Measurements from ENCODE around the gene NCOR2. TPM values are rescaled to one million over a fixed set of nuclear protein-coding genes. Genes with fewer than 3 reads are reported as not detected.

NCOR2 gene
- total RNA-seq, 1 donor, result 45.2 TPM

- H2AFZ ChIP-seq (ENCODE audit: low read length), result no peak overlapping the region
- peaks cover 5% of the 10 kb centered on the region for H3K27me3 ChIP-seq (ENCODE audit: insufficient read depth, low read length)
- no peaks in the 10 kb centered on the region for H3K36me3 ChIP-seq (ENCODE audit: insufficient read depth, low read length)
- peak; percentile 91 for DNase-seq (ENCODE audit: insufficient read length, low spot score, missing footprints)
- H3K79me2 ChIP-seq (ENCODE audit: insufficient read depth, low read length), result no peaks in the 10 kb centered on the region
- H3K4me1 ChIP-seq (ENCODE audit: insufficient read depth, low read length), result peaks cover 7% of the 10 kb centered on the region
- no peaks in the 10 kb centered on the region for H4K20me1 ChIP-seq (ENCODE audit: insufficient read depth, low read length)
- TF ChIP-seq, protein P1, sequence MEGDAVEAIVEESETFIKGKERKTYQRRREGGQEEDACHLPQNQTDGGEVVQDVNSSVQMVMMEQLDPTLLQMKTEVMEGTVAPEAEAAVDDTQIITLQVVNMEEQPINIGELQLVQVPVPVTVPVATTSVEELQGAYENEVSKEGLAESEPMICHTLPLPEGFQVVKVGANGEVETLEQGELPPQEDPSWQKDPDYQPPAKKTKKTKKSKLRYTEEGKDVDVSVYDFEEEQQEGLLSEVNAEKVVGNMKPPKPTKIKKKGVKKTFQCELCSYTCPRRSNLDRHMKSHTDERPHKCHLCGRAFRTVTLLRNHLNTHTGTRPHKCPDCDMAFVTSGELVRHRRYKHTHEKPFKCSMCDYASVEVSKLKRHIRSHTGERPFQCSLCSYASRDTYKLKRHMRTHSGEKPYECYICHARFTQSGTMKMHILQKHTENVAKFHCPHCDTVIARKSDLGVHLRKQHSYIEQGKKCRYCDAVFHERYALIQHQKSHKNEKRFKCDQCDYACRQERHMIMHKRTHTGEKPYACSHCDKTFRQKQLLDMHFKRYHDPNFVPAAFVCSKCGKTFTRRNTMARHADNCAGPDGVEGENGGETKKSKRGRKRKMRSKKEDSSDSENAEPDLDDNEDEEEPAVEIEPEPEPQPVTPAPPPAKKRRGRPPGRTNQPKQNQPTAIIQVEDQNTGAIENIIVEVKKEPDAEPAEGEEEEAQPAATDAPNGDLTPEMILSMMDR (IDR thresholded peaks at IDR 0.05; ENCODE audit: extremely low read depth, low read depth, low read length), result no peak
- H3K4me3 ChIP-seq (ENCODE audit: insufficient read depth, low read length), result no peak overlapping the region
- H3K4me2 ChIP-seq (ENCODE audit: insufficient read depth, low read length), result no peak overlapping the region
- no peak overlapping the region for H3K27ac ChIP-seq (ENCODE audit: low read depth, low read length)
- H3K9me3 ChIP-seq (ENCODE audit: low read depth, low read length), result no peaks in the 10 kb centered on the region
These were observed 45.8 kb upstream of the NCOR2 start for GRCh38 chr12:124613151-124613585.

GRCh38 chr12:124612410-124612680 is 44.9 kb upstream of the NCOR2 start:
- Histone ChIP-seq H2AFZ (ENCODE audit: low read length) (no peak overlapping the region), H3K79me2 (ENCODE audit: insufficient read depth, low read length) (no peaks in the 10 kb centered on the region), H3K27ac (ENCODE audit: low read depth, low read length) (no peak overlapping the region), H3K4me2 (ENCODE audit: insufficient read depth, low read length) (no peak overlapping the region), H3K9me3 (ENCODE audit: low read depth, low read length) (no peaks in the 10 kb centered on the region), H3K4me1 (ENCODE audit: insufficient read depth, low read length) (peaks cover 8% of the 10 kb centered on the region), H3K4me3 (ENCODE audit: insufficient read depth, low read length) (no peak overlapping the region), H3K36me3 (ENCODE audit: insufficient read depth, low read length) (no peaks in the 10 kb centered on the region), H4K20me1 (ENCODE audit: insufficient read depth, low read length) (no peaks in the 10 kb centered on the region), H3K27me3 (ENCODE audit: insufficient read depth, low read length) (peaks cover 5% of the 10 kb centered on the region)
- no peak for DNase-seq (ENCODE audit: insufficient read length, low spot score, missing footprints)
- TF ChIP-seq, protein P1 (IDR thresholded peaks at IDR 0.05; ENCODE audit: extremely low read depth, low read depth, low read length), result no peak

GRCh38 chr12:124611559-124612409 is 44.4 kb upstream of the NCOR2 start:
- Histone ChIP-seq H3K36me3 (ENCODE audit: insufficient read depth, low read length) (no peaks in the 10 kb centered on the region), H3K79me2 (ENCODE audit: insufficient read depth, low read length) (no peaks in the 10 kb centered on the region), H3K27ac (ENCODE audit: low read depth, low read length) (no peak overlapping the region), H3K4me3 (ENCODE audit: insufficient read depth, low read length) (no peak overlapping the region), H3K9me3 (ENCODE audit: low read depth, low read length) (no peaks in the 10 kb centered on the region), H2AFZ (ENCODE audit: low read length) (no peak overlapping the region), H3K4me2 (ENCODE audit: insufficient read depth, low read length) (no peak overlapping the region), H3K27me3 (ENCODE audit: insufficient read depth, low read length) (peaks cover 5% of the 10 kb centered on the region), H4K20me1 (ENCODE audit: insufficient read depth, low read length) (no peaks in the 10 kb centered on the region), H3K4me1 (ENCODE audit: insufficient read depth, low read length) (peaks cover 8% of the 10 kb centered on the region)
- TF ChIP-seq, protein P1 (IDR thresholded peaks at IDR 0.05; ENCODE audit: extremely low read depth, low read depth, low read length), result no peak
- peak; percentile 54 for DNase-seq (ENCODE audit: insufficient read length, low spot score, missing footprints)

GRCh38 chr12:124610629-124611558 is 43.5 kb upstream of the NCOR2 start:
- Histone ChIP-seq H3K27me3 (ENCODE audit: insufficient read depth, low read length) (peaks cover 5% of the 10 kb centered on the region), H3K4me2 (ENCODE audit: insufficient read depth, low read length) (no peak overlapping the region), H3K79me2 (ENCODE audit: insufficient read depth, low read length) (no peaks in the 10 kb centered on the region), H2AFZ (ENCODE audit: low read length) (no peak overlapping the region), H3K36me3 (ENCODE audit: insufficient read depth, low read length) (no peaks in the 10 kb centered on the region), H3K9me3 (ENCODE audit: low read depth, low read length) (no peaks in the 10 kb centered on the region), H3K4me1 (ENCODE audit: insufficient read depth, low read length) (peaks cover 8% of the 10 kb centered on the region), H3K27ac (ENCODE audit: low read depth, low read length) (no peak overlapping the region), H3K4me3 (ENCODE audit: insufficient read depth, low read length) (no peak overlapping the region), H4K20me1 (ENCODE audit: insufficient read depth, low read length) (no peaks in the 10 kb centered on the region)
- TF ChIP-seq, protein P1 (IDR thresholded peaks at IDR 0.05; ENCODE audit: extremely low read depth, low read depth, low read length), result no peak
- DNase-seq (ENCODE audit: insufficient read length, low spot score, missing footprints), result peak; percentile 65

All from osteoblast (primary cell).